GM19043 (cell line): ENCODE measurements around the gene ZDHHC18.

Experiments
- ATAC-seq: cut with Tn5 transposase; IDR thresholded peaks from one replicate; pipeline ENCODE4 v1.9.1; 2021; ENCODE audit warnings: low read depth; ENCODE audit not compliant: unreplicated experiment

The ZDHHC18 gene

DNA sequence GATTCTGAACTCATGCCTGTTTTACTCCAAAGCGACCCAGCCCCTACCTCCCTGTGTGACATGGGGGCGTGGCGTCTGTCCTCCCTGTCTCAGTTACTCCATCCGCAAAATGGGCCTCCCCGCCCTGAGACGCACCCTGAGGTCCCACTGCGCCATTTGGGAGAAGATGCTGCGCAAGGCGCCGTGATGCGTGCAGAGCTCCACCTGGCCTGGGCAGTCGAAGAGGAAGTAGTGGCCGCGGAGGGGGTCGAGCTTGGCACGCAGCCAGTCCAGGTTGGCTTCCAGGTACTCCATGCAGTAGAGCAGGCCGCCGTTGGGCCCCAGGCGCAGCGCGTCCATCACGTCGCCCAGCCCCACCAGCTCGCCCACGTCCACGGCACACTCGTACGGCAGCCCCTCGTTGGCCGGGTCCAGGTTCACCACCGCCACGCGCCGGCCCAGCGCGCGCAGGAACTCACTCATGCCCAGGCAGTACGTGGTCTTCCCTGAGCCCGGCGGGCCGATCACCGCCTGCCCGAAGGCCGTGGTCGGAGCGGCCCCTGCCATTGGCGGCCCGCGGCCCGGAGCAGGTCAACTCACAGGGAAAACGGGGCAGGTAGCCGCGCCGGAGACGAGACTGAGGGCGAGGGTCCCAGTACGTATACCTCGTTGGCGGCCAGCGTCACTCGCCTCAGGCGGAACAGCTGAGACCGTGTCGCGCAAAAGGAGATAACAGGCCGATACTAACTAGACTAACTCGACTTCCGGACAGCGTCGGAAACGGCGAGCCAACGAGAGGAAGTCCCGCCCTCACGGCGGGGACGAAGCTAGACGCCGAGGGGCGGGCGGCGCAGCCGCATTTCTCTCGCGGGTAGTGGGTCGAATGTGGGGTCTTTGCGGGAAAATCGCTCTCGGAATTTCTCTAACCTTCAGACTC lies 63.3 kb downstream of the ZDHHC18 start, which contains the start of gene GPN2:
GPN2 (minus strand) TSS at position 733 of the 916 bp plus-strand sequence; CDS start at position 546, 187 bp downstream.
- ATAC-seq, result peak; percentile 84

DNA sequence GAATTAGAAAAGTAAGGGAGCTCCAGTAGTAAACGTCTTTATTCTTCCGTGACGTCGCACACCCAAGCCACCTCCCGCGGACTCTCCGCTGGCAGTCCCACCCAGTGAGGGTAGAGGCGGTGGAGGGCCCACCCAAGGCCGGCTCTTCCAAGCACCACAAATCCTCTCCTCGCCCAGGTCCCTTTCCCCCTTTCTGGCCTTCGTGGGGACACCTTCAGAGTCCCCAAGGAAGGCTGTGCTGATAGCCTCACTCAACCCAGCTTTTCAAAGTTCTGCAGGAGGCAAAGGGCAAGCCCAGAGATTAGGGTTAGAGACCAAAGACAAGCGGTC lies 63.9 kb downstream of the ZDHHC18 start:
- ATAC-seq, result peak; percentile 29

DNA sequence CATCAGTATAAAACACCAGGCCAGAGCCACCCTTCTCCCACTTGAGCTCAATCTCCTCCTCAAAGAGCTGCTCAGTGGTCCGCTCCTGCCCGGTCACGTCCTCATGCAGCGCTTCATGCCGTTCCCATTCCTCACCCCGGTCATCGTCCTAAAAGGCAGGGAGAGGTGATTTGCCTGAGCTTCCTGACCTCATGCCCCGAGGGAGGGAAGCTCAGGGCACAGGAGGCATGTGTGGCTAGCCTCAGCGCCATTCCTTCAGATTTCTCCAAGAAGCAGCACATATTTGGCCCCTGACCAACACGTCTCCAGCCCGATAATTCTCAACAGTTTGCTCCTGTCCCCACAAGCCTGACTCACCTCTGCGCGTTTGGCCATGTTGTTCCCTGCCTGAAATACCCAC lies 67.8 kb downstream of the ZDHHC18 start:
- no peak for ATAC-seq

DNA sequence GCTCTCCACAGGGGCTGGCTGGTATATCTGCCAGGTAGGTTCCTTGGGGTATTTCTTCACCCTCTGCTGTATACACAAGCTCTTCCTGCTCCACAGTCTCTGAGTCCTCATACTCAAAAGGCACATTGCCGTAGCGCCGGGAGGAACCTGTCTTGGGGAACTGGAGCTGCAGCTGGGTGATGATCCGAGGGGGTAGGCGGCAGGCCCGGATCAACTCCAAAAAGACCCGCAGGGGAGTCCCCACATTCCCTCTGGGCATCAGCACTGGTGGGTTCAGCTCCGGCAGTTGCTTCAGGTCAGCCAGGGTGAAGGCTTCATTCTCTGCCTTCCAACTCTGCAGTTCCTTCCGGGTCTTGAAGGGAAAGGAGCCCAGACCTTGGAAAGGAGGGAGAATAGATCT lies 70.9 kb downstream of the ZDHHC18 start:
- no peak for ATAC-seq

DNA sequence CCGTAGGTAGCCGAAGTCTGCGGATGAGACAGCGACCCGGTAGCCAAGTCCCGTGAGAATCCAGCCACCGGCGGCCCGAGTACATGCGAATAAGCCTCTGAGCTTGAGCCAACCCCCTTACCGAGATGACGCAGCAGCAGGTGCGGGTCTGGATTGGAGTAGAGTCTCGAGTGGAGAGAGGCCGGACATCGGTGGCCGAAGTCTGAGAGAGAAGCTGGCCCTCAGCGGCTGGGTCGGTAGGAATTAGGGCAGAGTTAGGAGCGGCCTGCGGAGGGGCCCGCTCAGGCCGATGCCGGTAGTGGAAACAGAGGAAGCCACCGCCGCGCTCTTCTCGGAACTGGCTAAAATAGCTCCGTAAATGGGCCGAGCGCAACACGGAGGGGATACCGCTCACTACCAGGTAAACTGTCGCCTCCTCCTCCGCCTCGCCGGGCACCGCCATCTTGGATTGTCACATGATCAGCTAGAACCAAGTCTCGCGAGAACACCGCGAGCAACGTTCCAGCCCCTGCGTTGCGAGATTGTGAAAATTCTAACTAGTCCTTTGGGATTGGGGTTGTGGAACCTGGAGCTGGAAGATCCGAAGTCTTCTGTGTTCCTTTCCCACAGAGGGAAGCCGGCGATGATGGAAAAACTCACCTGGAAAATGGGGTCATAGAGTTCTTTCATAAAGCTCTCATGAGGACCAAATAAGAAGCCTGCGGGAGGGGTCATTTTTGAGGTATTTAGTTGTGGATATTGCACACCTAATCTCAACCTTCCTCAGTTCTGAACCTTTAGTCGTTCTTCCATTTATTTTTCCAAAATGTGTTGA lies 73.7 kb downstream of the ZDHHC18 start, which contains the start of gene GPATCH3:
GPATCH3 (minus strand) TSS at position 467 of the 814 bp plus-strand sequence; CDS start at position 442, 25 bp downstream.
- no peak for ATAC-seq

DNA sequence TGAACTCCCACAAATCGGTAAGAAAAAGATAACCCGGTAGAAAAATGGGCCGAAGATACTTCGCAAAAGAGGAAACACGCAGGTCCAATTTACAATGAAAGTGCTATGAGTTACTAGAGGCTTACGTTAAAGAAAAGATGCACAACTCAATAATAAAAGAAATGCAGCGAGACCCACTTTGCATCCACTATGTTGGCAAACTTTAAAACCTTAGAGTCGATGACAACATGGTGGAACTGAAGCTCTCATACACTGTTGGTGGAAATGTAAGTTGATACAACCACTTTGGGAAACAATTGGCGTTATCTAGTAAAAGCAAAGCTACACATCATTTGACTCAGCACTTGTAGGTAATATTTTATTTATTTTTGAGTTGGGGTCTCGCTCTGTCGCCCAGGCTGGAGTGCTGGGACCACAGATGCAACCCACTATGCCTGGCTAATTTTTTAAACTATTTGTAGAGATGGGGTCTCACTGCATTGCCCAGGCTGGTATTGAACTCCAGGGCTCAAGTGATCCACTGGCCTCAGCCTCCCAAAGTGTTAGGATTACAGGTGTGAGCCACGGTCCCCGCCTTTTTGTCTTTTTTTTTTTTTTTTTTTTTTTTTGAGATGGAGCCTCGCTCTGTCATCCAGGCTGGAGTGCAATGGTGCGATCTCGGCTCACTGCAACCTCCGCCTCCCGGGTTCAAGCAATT lies 74.5 kb downstream of the ZDHHC18 start:
- no peak for ATAC-seq
